ENCODE measurements around the gene ATP2C2.

DNA sequence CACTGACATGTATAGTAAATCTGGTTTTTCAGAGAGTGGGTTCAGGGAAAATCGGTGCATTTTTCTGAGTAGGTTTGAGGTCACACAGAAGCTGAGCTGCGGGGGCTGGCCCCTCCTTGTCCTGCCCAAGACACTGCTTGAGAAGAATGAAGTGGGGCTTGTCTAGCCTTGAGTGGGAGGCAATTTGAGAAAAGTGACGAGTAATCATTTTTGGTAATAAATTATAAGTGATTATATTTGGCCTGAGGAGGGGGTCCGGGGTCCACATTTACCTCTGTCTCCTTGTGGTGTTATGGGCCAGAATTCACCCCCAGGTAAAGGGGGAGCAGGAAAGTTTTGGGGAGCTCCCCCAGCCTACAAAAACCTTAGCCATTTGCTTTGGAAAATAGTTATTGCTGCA, 45.6 kb upstream of the ATP2C2 start:
- TF ChIP-seq, protein P1, sequence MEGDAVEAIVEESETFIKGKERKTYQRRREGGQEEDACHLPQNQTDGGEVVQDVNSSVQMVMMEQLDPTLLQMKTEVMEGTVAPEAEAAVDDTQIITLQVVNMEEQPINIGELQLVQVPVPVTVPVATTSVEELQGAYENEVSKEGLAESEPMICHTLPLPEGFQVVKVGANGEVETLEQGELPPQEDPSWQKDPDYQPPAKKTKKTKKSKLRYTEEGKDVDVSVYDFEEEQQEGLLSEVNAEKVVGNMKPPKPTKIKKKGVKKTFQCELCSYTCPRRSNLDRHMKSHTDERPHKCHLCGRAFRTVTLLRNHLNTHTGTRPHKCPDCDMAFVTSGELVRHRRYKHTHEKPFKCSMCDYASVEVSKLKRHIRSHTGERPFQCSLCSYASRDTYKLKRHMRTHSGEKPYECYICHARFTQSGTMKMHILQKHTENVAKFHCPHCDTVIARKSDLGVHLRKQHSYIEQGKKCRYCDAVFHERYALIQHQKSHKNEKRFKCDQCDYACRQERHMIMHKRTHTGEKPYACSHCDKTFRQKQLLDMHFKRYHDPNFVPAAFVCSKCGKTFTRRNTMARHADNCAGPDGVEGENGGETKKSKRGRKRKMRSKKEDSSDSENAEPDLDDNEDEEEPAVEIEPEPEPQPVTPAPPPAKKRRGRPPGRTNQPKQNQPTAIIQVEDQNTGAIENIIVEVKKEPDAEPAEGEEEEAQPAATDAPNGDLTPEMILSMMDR (IDR thresholded peaks at IDR 0.05): no peak
- TF ChIP-seq EZH2 (IDR thresholded peaks at IDR 0.05; ENCODE audit: borderline replicate concordance, insufficient read depth, low read depth, low read length, poor library complexity, severe bottlenecking): no peak

Measured in B cell (primary cell).